Neutrophil (primary cell): Measurements from ENCODE around the gene TNFRSF12A.

ENCODE experiments used
- H3K27ac ChIP-seq: fragments of 200-600 bp; sonication (generic); 2 replicates; pipeline ENCODE4 v1.5.1; 2016; ENCODE audit warnings: mild to moderate bottlenecking, moderate library complexity
- H3K27me3 ChIP-seq: fragments of 200-600 bp; sonication (generic); 2 replicates; pipeline ENCODE4 v1.6.0; 2016; ENCODE audit warnings: mild to moderate bottlenecking
- H3K36me3 ChIP-seq: fragments of 200-600 bp; sonication (generic); 2 replicates; pipeline ENCODE4 v1.5.1; 2017
- H3K4me1 ChIP-seq, 2 experiments: fragments of 200-600 bp in 1 of 2; sonication (generic) in 1 of 2; 1 replicate in 1 of 2; 2 replicates in 1 of 2; pipeline versions ENCODE4 v1.5.1 to v1.6.1; 2013 to 2016; ENCODE audit warnings: low read depth in 1 of 2, low read length in 1 of 2, mild to moderate bottlenecking in 1 of 2, moderate library complexity in 1 of 2; ENCODE audit not compliant: control insufficient read depth in 1 of 2, insufficient read depth in 1 of 2
- H3K4me3 ChIP-seq, 2 experiments: fragments of 200-600 bp in 1 of 2; sonication (generic) in 1 of 2; 1 replicate in 1 of 2; 2 replicates in 1 of 2; pipeline ENCODE4 v1.5.1; 2013 to 2016; ENCODE audit warnings: low read depth in 1 of 2, low read length in 1 of 2, mild to moderate bottlenecking in 1 of 2, moderate library complexity in 1 of 2
- H3K9me3 ChIP-seq: fragments of 200-600 bp; sonication (generic); 2 replicates; pipeline ENCODE4 v1.5.1; 2016
- TF ChIP-seq, protein P1 (sequence below): fragments of 200-600 bp; sonication (generic); IDR thresholded peaks from 2 replicates; pipeline ENCODE4 v1.5.1; 2016; ENCODE audit warnings: antibody characterized with exemption

The TNFRSF12A gene

DNA sequence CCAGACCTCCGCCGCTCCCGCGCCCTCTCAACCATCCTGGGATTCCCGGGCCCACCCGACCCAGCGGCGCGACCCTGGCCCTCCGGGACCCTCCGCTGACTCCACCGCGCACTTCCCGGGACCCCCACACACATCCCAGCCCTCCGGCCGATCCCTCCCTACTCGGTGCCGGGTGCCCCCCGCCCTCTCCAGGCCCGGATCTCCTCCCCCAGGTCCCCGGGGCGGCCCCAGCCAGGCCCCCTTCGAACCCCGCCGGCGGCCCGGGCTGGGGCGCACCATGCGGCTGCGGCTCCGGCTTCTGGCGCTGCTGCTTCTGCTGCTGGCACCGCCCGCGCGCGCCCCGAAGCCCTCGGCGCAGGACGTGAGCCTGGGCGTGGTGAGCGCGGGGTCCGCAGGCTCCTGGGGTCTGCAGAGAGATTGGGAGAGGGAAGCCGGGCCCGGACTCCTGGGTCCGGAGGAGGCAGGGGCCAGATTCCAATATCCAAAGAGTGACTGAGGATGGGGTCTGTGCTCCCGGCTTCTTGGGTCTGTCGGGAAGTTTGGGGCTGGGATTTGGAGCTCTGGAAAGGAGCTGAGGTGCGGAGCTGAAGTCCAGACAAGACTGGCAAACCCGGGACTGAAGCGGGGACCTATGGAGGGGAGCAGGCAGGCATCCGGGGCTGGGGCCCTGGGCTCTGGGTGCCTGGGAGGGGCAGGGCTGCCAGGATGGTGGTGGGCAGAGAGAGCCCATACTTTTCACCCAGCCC lies 26.6 kb downstream of the TNFRSF12A start:
- Histone ChIP-seq H3K4me3 (peak overlapping the region; percentile 99), H3K36me3 (peaks cover 41% of the 10 kb centered on the region), H3K27ac (peak overlapping the region; percentile 94), H3K4me1 (peaks cover 69 to 76% of the 10 kb centered on the region in 2 experiments), H3K9me3 (no peaks in the 10 kb centered on the region), H3K27me3 (peaks cover 6% of the 10 kb centered on the region)
- TF ChIP-seq, protein P1, sequence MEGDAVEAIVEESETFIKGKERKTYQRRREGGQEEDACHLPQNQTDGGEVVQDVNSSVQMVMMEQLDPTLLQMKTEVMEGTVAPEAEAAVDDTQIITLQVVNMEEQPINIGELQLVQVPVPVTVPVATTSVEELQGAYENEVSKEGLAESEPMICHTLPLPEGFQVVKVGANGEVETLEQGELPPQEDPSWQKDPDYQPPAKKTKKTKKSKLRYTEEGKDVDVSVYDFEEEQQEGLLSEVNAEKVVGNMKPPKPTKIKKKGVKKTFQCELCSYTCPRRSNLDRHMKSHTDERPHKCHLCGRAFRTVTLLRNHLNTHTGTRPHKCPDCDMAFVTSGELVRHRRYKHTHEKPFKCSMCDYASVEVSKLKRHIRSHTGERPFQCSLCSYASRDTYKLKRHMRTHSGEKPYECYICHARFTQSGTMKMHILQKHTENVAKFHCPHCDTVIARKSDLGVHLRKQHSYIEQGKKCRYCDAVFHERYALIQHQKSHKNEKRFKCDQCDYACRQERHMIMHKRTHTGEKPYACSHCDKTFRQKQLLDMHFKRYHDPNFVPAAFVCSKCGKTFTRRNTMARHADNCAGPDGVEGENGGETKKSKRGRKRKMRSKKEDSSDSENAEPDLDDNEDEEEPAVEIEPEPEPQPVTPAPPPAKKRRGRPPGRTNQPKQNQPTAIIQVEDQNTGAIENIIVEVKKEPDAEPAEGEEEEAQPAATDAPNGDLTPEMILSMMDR: no peak

DNA sequence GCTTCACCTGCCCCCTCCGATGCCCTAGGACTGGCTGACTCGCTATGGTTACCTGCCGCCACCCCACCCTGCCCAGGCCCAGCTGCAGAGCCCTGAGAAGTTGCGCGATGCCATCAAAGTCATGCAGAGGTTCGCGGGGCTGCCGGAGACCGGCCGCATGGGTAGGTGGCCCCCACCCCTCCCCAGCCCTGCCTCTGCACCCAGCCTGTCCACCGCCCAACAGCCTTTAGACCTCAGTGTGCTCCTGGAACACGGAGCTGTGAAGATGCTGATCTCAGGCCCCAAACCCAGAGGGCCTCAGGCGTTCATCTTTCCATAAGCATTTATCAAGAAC lies 27.2 kb downstream of the TNFRSF12A start:
- Histone ChIP-seq H3K36me3 (peaks cover 46% of the 10 kb centered on the region), H3K27ac (peak overlapping the region; percentile 94), H3K4me3 (peak overlapping the region; percentile 99), H3K27me3 (peaks cover 6% of the 10 kb centered on the region), H3K9me3 (no peaks in the 10 kb centered on the region), H3K4me1 (peaks cover 73 to 80% of the 10 kb centered on the region in 2 experiments)
- TF ChIP-seq, protein P1: no peak

DNA sequence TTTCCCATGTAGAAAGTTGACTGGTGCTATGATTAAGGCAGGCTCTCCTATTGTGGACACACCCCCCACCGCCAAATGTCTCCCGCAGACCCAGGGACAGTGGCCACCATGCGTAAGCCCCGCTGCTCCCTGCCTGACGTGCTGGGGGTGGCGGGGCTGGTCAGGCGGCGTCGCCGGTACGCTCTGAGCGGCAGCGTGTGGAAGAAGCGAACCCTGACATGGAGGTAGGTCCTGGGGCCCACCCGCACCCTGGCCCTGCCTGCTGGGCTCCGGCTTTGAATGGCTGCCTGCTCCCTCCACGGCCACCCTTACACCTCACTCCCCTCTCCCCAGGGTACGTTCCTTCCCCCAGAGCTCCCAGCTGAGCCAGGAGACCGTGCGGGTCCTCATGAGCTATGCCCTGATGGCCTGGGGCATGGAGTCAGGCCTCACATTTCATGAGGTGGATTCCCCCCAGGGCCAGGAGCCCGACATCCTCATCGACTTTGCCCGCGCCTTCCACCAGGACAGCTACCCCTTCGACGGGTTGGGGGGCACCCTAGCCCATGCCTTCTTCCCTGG lies 29.8 kb downstream of the TNFRSF12A start:
- Histone ChIP-seq H3K4me3 (peak overlapping the region; percentile 99), H3K27ac (peak overlapping the region; percentile 94), H3K9me3 (no peaks in the 10 kb centered on the region), H3K27me3 (no peaks in the 10 kb centered on the region), H3K36me3 (peaks cover 51% of the 10 kb centered on the region), H3K4me1 (peaks cover 70 to 80% of the 10 kb centered on the region in 2 experiments)
- TF ChIP-seq, protein P1: no peak

DNA sequence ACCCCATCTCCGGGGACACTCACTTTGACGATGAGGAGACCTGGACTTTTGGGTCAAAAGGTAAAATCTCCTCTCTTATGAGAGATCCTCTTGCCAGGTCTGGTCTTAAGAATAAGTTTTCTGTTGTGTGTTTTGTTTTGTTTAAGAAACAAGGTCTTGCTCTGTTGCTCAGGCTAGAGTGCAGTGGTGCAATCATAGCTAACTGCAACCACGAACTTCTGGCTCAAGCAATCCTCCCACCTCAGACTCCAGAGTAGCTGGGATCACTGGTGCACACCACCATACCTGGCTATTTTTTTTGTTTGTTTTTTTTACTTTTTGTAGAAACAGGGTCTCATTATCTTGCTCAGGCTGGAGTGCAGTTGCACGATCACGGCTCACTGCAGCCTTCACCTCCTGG lies 30.3 kb downstream of the TNFRSF12A start:
- Histone ChIP-seq H3K4me3 (peak overlapping the region; percentile 99), H3K27ac (peak overlapping the region; percentile 94), H3K27me3 (no peaks in the 10 kb centered on the region), H3K4me1 (peaks cover 71 to 81% of the 10 kb centered on the region in 2 experiments), H3K36me3 (peaks cover 56% of the 10 kb centered on the region), H3K9me3 (no peaks in the 10 kb centered on the region)
- TF ChIP-seq, protein P1: no peak

DNA sequence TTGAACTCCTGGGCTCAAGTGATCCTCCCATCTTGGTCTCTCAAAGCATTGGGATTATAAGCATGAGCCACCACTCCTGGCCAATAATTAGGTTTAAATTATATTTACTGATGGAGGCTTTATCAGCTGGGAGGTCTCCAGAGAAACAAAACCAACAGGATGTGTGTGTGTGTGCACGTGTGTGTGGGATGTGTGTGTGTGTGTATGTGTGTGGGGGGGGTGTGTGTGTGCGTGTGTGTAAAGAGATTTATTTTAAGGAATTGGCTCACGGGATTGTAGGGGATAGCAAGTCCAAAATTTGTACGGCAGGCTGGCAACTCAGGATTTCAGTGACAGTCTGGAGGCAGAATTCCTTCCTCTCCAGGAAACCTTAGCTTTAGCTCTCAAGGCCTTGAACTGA lies 30.8 kb downstream of the TNFRSF12A start:
- H3K4me3 ChIP-seq: peak overlapping the region; percentile 99
- TF ChIP-seq, protein P1: no peak
- H3K27me3 ChIP-seq: no peaks in the 10 kb centered on the region
- H3K36me3 ChIP-seq: peaks cover 61% of the 10 kb centered on the region
- no peaks in the 10 kb centered on the region for H3K9me3 ChIP-seq
- peaks cover 76 to 86% of the 10 kb centered on the region in 2 experiments for H3K4me1 ChIP-seq
- peak overlapping the region; percentile 94 for H3K27ac ChIP-seq
